ENCODE measurements around the gene NAGA.

Gene NAGA

DNA sequence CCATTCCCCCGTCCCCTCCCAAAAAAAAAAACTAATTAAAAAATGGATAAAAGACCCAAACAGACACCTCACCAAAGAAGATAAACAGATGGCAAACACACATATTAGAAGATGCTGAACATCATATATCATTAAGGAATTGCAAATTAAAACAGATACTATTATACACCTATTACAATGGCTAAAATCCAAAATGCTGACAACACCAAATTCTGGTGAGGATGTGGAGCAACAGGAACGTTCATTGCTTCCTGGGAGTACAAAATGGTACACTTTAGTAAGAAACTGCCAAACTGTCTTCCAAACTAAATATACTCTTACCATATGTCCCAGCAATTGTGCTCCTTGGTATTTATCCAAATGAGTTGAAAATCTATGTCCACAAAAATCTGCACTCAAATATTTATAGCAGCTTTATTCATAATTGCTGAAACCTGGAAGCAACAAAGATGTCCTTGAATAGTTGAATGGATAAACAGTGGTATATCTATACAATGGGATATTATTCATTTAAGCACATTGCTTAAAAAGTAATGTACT is 19.9 kb downstream of the NAGA start:
- DNase-seq (ENCODE audit: low read depth in 2 of 2, low spot score in 1 of 2), result no peak

DNA sequence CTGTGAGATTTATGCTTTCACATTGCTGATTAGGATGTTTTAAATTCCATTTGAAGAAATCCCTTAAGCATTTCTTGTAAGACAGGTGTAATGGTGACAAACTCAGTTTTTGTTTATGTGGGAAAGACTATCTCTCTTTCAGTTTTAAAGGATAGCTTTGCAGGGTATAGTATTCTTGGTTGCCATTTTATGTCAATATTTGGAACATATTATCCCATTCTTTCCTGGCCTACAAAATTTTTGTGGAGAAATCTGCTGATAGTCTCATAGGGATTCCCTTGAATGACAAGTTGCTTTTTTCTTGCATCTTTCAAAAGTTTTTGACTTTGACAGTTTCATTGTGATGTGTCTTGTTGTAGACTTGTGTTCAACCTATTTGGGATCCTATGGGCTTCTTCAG is 28.8 kb downstream of the NAGA start:
- DNase-seq (ENCODE audit: low read depth in 2 of 2, low spot score in 1 of 2), result no peak

DNA sequence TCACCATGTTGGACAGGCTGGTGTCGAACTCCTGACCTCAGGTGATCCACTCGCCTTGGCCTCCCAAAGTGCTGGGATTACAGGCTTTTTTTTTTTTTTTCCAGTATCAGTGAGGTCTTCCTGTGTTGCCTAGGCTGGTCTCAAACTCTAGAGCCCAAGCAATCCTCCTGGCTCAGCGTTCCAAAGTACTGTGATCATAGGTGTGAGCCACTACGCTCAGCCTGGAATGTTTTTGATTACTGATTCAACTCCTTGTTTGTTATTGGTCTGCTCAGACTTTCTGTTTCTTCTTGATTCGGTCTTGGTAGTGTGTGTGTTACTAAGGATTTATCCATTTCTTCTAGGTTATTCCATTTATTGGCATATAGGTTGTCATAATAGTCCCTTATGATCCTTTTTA is 31.3 kb downstream of the NAGA start:
- no peak for DNase-seq (ENCODE audit: low read depth in 2 of 2, low spot score in 1 of 2)

DNA sequence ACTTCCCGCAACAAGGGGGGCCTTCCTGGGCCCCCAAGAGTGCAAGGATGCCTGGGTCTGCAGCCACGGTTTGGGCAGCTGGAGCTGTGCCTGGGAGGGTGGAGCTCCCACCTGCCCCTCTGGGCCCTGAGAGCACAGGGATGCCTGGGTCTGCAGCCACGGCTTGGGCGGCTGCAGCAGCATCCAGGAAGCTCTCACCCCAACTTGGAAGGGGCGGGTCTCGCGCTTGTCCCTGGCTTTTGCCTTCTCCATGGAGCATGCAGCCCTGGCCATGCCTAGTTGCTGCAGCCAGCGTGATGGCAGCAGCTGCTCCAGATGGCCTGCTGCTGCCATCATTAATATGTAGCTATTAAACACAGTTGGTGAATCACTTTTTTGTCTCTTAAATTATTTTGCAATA is 35.4 kb downstream of the NAGA start:
- DNase-seq (ENCODE audit: low read depth in 2 of 2, low spot score in 1 of 2), result no peak

DNA sequence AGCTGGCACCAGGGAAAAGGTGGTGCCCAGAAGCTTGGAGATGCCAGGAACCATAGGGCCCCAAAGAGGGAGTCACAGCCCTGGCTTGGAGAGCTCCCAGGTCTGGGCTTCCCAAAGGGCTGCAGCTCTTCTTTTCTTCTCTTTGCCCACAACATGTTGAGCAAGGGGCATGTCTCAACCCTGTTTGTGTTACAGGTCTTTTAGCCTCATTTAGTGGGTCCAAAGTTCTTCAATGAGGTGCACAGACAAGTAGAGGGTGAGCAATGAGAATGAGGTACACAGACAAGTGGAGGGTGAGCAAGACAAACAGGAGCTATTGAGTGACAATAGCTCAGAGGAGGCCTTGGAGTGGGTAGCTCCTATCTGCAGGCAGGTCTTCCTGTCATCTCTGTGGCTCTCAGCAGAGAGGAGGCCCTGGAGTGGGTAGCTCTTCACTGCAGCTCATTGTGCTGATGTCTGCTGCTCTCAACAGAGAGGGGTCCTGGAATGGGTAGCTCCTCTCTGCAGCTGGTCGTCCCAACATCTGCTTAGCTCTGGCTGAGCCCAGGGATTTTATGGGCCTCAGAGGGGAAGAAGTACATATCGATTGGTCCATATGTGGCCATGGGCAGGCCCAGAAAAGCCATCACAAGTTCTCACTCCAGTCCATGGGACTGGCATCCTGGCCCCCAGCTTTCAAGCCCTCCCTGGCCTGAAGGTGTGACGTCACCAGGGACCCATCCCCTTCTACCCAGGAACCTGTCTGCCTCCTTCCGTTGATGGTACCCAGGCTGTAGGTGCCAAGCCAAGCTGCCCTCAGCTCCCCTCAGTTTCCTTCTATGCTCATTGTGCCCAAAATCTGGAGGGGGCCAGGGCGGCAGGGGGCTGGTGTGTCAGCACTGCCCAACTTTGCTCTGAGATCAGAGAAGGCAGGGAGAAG is 37.1 kb downstream of the NAGA start:
- DNase-seq (ENCODE audit: low read depth in 2 of 2, low spot score in 1 of 2), result no peak

DNA sequence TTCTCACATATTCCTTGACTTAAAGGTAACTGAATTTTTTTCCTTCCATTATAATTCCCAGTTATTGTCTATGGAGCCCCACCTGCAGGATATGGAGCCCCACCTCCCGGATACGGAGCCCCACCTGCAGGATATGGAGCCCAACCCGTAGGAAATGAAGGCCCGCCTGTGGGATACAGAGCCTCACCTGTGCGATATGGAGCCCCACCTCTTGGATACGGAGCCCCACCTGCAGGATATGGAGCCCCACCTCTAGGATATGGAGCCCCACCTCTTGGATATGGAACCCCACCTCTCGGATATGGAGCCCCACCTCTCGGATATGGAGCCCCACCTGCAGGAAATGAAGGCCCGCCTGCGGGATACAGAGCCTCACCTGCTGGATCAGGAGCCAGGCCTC is 43.9 kb downstream of the NAGA start:
- DNase-seq (ENCODE audit: low read depth in 2 of 2, low spot score in 1 of 2), result no peak

DNA sequence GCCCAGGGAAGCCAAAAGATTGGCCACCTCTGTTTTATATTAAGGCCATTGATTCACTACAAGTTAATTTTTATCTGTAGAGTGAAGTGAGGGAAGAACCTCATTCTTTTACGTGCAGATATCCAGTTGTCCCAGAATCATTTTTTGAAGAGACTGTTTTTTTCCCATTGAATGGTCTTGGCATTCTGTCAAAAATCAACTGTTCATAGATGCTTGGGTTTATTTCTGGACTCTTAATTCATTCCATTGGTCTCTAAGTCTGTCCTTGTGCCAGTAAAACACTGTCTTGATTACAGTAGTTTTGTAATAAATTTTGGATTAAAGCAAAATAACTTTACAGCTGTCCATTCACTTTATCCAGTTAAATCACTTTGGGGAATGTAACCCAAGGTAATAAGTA is 45.2 kb downstream of the NAGA start:
- no peak for DNase-seq (ENCODE audit: low read depth in 2 of 2, low spot score in 1 of 2)

DNA sequence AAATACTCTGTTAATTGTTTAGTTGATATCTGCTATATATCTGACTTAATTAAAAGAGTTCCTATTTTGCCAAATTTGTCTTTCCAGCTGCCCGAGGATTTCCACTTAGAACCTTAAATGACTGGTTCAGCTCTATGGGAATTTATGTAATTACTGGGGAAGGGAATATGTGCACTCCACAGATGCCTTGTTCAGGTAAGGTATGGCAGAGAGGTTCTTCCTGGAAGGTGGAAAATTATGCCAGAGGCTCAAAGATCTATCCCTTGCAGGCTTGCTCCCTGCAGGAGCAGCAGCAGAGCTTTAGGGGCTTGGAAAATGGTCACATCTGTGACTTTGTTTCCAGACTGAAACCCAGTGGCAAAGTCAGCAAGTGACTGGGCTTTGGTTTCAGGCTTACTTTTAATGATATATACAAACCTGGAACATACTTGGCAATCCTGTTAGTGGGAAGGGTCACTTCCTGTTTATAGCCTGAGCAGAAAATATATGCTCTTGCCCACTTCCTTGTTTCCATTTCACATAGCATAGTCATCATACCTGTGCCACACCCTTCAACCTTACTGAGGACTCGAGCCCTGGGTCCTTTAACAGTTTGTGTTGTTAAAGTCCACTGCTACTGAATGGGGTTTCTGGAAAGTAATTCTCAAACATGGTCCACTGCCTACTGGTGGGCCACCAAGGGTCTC is 48.3 kb downstream of the NAGA start:
- DNase-seq (ENCODE audit: low read depth in 2 of 2, low spot score in 1 of 2), result no peak

DNA sequence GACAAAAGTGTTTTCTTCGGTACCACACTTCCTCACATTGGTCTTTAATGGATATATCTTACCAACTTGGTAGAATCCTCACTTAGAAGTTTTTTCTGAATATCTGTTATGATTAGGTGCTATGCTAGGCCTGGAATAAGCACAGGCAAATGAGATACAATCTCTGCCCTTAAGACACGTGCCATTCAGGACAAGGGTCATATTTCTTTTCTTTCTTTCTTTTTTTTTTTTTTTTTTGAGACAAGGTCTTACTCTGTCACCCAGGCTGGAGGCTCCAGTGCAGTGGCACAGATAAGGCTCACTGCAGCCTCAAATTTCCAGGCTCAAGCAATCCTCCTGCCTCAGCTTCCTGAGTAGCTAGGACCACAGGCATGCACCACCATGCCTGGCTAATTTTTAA is 49.0 kb downstream of the NAGA start:
- no peak for DNase-seq (ENCODE audit: low read depth in 2 of 2, low spot score in 1 of 2)

DNA sequence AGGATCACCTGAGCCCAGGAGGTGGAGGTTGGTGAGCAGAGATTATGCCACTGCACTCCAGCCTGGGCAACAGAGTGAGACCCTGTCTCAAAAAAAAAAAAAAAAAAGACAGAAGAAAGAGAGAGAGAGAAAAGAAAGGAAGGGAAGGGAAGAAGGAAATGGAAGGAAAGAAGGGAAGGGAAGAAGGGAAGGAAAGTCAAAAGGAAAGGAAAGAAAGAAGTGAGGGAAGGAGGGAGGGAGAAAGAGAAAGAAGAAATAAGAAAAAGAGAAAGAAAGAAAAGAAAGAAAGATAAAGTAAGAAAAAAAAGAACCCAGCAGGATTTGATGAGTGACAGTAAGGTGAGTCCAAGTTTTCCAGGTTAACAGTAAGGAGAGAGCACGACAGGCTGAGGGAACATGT is 52.4 kb downstream of the NAGA start:
- DNase-seq (ENCODE audit: low read depth in 2 of 2, low spot score in 1 of 2), result no peak

DNA sequence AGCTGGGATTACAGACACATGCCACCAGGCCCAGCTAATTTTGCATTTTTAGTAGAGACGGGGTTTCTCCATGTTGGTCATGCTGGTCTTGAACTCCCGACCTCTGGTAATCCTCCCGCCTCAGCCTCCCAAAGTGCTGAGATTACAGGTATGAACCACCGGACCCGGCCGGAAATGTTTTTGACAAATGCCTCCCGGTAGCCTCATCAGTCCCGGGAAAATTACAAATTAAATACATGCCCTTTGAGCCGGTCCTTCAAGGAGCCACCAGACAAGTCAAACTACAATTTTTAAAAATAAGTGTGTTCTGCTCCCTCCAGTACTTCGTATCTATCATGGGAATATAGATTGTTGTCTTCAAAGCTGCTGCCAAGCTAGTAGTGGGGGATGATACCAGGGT is 54.5 kb downstream of the NAGA start:
- no peak for DNase-seq (ENCODE audit: low read depth in 2 of 2, low spot score in 1 of 2)

DNA sequence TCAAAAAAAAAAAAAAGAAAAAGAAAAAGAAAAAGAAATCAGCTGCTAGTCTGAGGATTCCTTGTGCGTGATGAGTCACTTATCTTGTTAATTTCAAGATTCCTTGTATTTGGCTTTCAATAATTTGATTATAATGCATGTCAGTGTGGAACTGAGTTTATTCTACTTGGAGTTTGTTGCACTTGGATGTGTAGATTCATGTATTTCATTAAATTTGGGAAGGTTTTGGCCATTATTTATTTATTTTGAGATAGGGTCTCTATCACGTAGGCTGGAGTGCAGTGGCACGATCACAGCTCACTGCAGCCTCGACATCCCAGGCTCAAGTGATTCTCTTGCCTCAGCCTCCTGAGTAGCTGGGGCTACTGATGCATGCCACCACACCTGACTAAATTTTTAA is 57.2 kb downstream of the NAGA start:
- no peak for DNase-seq (ENCODE audit: low read depth in 2 of 2, low spot score in 1 of 2)

DNA sequence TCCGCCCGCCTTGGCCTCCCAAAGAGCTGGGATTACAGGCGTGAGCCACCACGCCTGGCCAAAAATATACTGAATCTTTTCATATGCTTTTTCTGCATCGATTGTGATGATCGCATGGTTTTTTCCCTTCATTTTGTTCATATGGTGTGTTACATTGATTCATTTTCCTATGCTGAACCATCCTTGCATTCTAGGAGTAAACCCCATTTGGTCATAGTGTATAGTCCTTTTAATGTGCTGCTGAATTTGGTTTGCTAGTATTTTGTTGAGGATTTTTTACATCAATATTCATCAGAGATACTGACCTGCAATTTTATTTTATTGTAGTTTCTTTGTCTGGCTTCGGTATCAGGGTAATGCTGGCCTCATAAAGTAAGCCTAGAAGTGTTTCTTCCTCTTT is 59.8 kb downstream of the NAGA start:
- DNase-seq (ENCODE audit: low read depth in 2 of 2, low spot score in 1 of 2), result no peak
